ENCODE measurements around the gene TOX2.

TOX2 gene

DNA sequence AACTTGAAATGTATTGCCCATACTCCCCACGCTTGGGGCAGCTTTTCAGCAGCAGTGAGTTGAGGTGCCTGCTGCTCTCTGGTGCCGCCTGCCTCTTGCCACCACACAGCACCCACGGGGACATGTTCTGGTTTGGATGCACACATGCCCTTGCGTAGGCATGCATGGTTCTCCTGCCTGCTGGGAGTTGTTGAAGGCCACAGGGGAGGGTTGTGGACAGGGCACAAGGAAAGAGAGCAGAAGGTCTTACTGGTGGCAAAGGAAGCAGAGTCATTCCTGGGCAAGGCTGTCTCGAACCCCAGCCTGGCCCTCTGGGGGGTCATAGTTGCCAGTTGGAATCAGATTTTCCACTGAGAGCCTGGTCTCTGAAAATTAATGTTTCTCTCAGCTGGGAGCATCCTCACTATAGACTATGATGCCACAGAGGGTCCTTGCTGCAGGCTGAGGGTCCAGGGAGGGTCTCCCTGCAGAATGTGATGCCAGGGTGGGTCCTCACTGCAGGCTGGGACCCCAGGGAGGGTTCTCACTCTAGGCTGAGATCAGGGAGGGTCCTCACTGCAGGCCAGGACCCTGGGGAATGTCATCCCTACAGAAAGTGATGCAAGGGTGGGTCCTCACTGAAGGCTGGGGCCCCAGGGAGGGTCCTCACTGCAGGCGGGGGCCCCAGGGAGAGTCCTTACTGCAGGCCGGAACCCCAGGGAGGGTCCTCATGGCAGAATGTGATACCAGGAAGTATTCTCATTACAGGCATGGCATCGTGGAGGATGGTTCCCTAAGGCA, 59.2 kb downstream of the TOX2 start:
- no peak for TF ChIP-seq NFRKB (IDR thresholded peaks at IDR 0.05)
- no peak for TF ChIP-seq FOXK2 (IDR thresholded peaks at IDR 0.05)
- TF ChIP-seq LEF1 (IDR thresholded peaks at IDR 0.05; ENCODE audit: borderline replicate concordance), result no peak
- no peak for TF ChIP-seq ARNT (IDR thresholded peaks at IDR 0.05)
- TF ChIP-seq SUZ12 (IDR thresholded peaks at IDR 0.05), result no peak
- no peak for TF ChIP-seq FOXM1 (IDR thresholded peaks at IDR 0.05; ENCODE audit: borderline replicate concordance)
- TF ChIP-seq L3MBTL2 (conservative IDR thresholded peaks at IDR 0.05), result no peak
- no peak for TF ChIP-seq BHLHE40 (IDR thresholded peaks at IDR 0.05; ENCODE audit: borderline replicate concordance)
- no peak for TF ChIP-seq SP1 (IDR thresholded peaks at IDR 0.05)
- TF ChIP-seq, protein P1, sequence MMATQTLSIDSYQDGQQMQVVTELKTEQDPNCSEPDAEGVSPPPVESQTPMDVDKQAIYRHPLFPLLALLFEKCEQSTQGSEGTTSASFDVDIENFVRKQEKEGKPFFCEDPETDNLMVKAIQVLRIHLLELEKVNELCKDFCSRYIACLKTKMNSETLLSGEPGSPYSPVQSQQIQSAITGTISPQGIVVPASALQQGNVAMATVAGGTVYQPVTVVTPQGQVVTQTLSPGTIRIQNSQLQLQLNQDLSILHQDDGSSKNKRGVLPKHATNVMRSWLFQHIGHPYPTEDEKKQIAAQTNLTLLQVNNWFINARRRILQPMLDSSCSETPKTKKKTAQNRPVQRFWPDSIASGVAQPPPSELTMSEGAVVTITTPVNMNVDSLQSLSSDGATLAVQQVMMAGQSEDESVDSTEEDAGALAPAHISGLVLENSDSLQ (IDR thresholded peaks at IDR 0.05), result no peak
- no peak for TF ChIP-seq ZNF384 (IDR thresholded peaks at IDR 0.05)
- TF ChIP-seq HDGF (IDR thresholded peaks at IDR 0.05; ENCODE audit: borderline replicate concordance), result no peak
- TF ChIP-seq ELF4 (IDR thresholded peaks at IDR 0.05), result no peak
- no peak for TF ChIP-seq FOXA1 (IDR thresholded peaks at IDR 0.05)
- TF ChIP-seq TARDBP (IDR thresholded peaks at IDR 0.05), result no peak
- no peak for TF ChIP-seq CTBP1 (IDR thresholded peaks at IDR 0.05; ENCODE audit: borderline replicate concordance)
- CTCF ChIA-PET, result no interaction called here
- no peak for DNase-seq (ENCODE audit: extremely low spot score)
- POLR2A ChIA-PET, result no interaction called here

DNA sequence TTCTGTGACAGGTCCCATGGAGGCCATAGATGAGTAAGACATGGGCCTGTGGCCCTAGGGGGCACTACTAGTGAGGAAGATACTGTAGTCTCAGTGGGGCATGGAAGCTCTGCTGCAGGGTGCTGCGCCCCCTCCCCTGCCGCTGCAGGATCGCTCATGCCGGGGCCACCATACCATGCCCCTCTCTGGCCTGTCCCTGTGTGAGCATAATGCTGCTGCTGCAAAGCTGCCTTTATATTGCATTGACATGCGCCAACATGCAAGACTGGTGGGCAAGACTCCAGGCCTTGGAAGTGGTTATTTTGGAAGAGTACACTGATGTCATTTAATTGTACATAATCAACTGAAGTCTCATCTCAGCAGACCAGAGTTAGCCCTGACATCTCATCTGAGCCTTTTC, 60.0 kb downstream of the TOX2 start:
- TF ChIP-seq, protein P1 (IDR thresholded peaks at IDR 0.05), result no peak
- no peak for TF ChIP-seq ARNT (IDR thresholded peaks at IDR 0.05)
- TF ChIP-seq L3MBTL2 (conservative IDR thresholded peaks at IDR 0.05), result no peak
- TF ChIP-seq ELF4 (IDR thresholded peaks at IDR 0.05), result no peak
- TF ChIP-seq BHLHE40 (IDR thresholded peaks at IDR 0.05; ENCODE audit: borderline replicate concordance), result no peak
- no peak for TF ChIP-seq FOXA1 (IDR thresholded peaks at IDR 0.05)
- no peak for TF ChIP-seq TARDBP (IDR thresholded peaks at IDR 0.05)
- TF ChIP-seq HDGF (IDR thresholded peaks at IDR 0.05; ENCODE audit: borderline replicate concordance), result no peak
- TF ChIP-seq FOXK2 (IDR thresholded peaks at IDR 0.05), result no peak
- TF ChIP-seq SUZ12 (IDR thresholded peaks at IDR 0.05), result no peak
- no peak for TF ChIP-seq CTBP1 (IDR thresholded peaks at IDR 0.05; ENCODE audit: borderline replicate concordance)
- no peak for TF ChIP-seq FOXM1 (IDR thresholded peaks at IDR 0.05; ENCODE audit: borderline replicate concordance)
- no peak for TF ChIP-seq SP1 (IDR thresholded peaks at IDR 0.05)
- no peak for TF ChIP-seq NFRKB (IDR thresholded peaks at IDR 0.05)
- no peak for TF ChIP-seq LEF1 (IDR thresholded peaks at IDR 0.05; ENCODE audit: borderline replicate concordance)
- ChIA-PET POLR2A (no interaction called here), CTCF (no interaction called here)
- DNase-seq (ENCODE audit: extremely low spot score), result no peak

DNA sequence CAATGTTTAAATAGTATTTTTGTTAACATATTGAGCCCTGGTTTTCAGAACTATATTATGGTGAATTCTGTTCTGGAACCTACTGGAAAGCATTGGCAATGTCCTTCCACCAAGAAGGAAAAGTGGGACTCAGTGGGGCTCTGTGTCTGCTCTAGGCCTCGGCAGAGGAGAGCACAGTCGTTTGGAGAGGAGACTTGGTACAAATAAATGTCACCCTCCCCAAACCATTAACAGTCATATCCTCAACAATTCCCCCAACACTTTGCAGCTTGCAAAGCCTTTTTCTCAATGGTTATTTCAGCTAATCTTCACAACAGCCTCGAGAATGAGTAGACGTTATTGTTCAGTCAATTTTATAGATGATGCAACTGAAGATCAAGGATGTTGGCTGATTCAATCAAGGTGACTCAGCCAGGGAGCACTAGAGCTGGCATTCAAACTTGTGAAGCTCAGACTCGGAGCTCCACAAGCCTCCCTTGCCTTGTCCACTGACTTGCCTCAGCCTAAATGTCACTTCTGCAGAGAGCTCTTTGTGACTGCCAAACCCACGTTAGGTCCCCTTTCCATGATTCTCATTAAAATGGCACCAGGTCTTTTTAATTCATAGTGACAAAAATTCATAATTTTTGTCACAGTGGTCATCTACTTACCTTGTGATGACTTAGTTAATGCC, 60.6 kb downstream of the TOX2 start:
- CTCF ChIA-PET, result no interaction called here
- TF ChIP-seq CTBP1 (IDR thresholded peaks at IDR 0.05; ENCODE audit: borderline replicate concordance) (no peak), ELF4 (IDR thresholded peaks at IDR 0.05) (no peak), BHLHE40 (IDR thresholded peaks at IDR 0.05; ENCODE audit: borderline replicate concordance) (no peak), TARDBP (IDR thresholded peaks at IDR 0.05) (no peak), LEF1 (IDR thresholded peaks at IDR 0.05; ENCODE audit: borderline replicate concordance) (no peak), FOXA1 (IDR thresholded peaks at IDR 0.05) (no peak), SP1 (IDR thresholded peaks at IDR 0.05) (no peak), L3MBTL2 (conservative IDR thresholded peaks at IDR 0.05) (no peak), ZNF384 (IDR thresholded peaks at IDR 0.05) (no peak)
- TF ChIP-seq, protein P1 (IDR thresholded peaks at IDR 0.05), result no peak
- POLR2A ChIA-PET, result no interaction called here
- DNase-seq (ENCODE audit: extremely low spot score), result no peak

DNA sequence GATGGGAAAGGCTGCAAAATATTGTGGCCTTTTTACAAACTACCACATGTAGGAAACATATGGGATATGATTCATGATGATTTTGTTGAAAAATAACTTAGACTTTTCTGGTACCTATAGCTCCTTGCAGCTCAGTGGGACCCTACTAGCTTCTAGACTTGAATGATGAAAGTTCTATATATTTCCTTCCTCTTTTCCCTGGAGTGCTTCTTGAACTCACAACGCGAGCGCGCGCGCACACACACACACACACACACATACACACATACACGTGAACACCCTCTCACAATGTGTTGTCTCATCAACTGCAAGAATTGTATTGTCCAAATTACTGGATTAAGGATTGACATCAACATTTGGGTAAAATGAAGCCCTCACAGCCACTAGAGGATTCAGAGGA, 61.9 kb downstream of the TOX2 start:
- POLR2A ChIA-PET, result no interaction called here
- CTCF ChIA-PET, result no interaction called here
- TF ChIP-seq, protein P1 (IDR thresholded peaks at IDR 0.05), result no peak
- TF ChIP-seq HDGF (IDR thresholded peaks at IDR 0.05; ENCODE audit: borderline replicate concordance) (no peak), SP1 (IDR thresholded peaks at IDR 0.05) (no peak), TARDBP (IDR thresholded peaks at IDR 0.05) (no peak), LEF1 (IDR thresholded peaks at IDR 0.05; ENCODE audit: borderline replicate concordance) (no peak), ARNT (IDR thresholded peaks at IDR 0.05) (no peak), SUZ12 (IDR thresholded peaks at IDR 0.05) (no peak), L3MBTL2 (conservative IDR thresholded peaks at IDR 0.05) (no peak)
- no peak for DNase-seq (ENCODE audit: extremely low spot score)

DNA sequence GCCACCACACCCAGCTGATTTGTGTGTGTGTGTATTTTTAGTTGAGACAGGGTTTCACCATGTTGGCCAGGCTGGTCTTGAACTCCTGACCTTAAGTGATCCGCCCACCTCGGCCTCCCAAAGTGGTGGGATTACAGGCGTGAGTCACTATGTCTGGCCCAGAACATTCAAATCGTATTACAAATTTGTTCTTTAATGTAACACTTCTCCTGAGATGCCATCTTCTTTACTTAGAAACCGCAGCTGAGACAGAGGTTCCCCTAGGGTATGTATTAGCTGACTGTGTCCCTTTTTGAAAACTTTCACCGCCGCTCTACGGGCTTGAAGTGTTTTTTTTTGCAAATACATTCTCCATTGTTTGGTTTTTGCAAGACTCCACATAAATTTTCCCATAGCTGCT, 62.6 kb downstream of the TOX2 start:
- POLR2A ChIA-PET, result no interaction called here
- no peak for DNase-seq (ENCODE audit: extremely low spot score)
- CTCF ChIA-PET, result no interaction called here
- TF ChIP-seq SUZ12 (IDR thresholded peaks at IDR 0.05) (no peak), CTBP1 (IDR thresholded peaks at IDR 0.05; ENCODE audit: borderline replicate concordance) (no peak), NFRKB (IDR thresholded peaks at IDR 0.05) (no peak), HDGF (IDR thresholded peaks at IDR 0.05; ENCODE audit: borderline replicate concordance) (no peak), TARDBP (IDR thresholded peaks at IDR 0.05) (no peak), LEF1 (IDR thresholded peaks at IDR 0.05; ENCODE audit: borderline replicate concordance) (no peak), FOXA1 (IDR thresholded peaks at IDR 0.05) (no peak), FOXK2 (IDR thresholded peaks at IDR 0.05) (no peak), ELF4 (IDR thresholded peaks at IDR 0.05) (no peak), ZNF384 (IDR thresholded peaks at IDR 0.05) (no peak), L3MBTL2 (conservative IDR thresholded peaks at IDR 0.05) (no peak), SP1 (IDR thresholded peaks at IDR 0.05) (no peak), BHLHE40 (IDR thresholded peaks at IDR 0.05; ENCODE audit: borderline replicate concordance) (no peak), FOXM1 (IDR thresholded peaks at IDR 0.05; ENCODE audit: borderline replicate concordance) (no peak), ARNT (IDR thresholded peaks at IDR 0.05) (no peak)
- TF ChIP-seq, protein P1 (IDR thresholded peaks at IDR 0.05), result no peak
